Activated gamma-delta T cell (primary cell): ENCODE measurements around the gene ELFN2.
"Not testable (repeated sequence)": the region's sequence is repeated elsewhere in the genome, so short reads cannot be mapped to it uniquely, and the experiment has no call there.

ENCODE experiments used
- DNase-seq: peaks from one replicate; lab custom pipeline; 2025; lab: John Stamatoyannopoulos, UW

The ELFN2 gene

GRCh38 chr22:37410174-37411055, 16.9 kb downstream of the ELFN2 start:
- no peak for DNase-seq

- DNase-seq, result no peak
Observed at GRCh38 chr22:37409459-37410050, 17.7 kb downstream of the ELFN2 start.

- DNase-seq, result no peak
Observed at GRCh38 chr22:37409031-37409430, 18.2 kb downstream of the ELFN2 start.

- no peak for DNase-seq
Observed at GRCh38 chr22:37407856-37408255, 19.4 kb downstream of the ELFN2 start.

GRCh38 chr22:37406441-37407235, 20.6 kb downstream of the ELFN2 start:
- no peak for DNase-seq

- no peak for DNase-seq
Observed at GRCh38 chr22:37404091-37404490, 23.2 kb downstream of the ELFN2 start.

GRCh38 chr22:37403267-37403960, 23.9 kb downstream of the ELFN2 start:
- no peak for DNase-seq

GRCh38 chr22:37402184-37402506, 25.1 kb downstream of the ELFN2 start:
- no peak for DNase-seq

- DNase-seq, result no peak
Observed at GRCh38 chr22:37401401-37402183, 25.7 kb downstream of the ELFN2 start.

- no peak for DNase-seq
Observed at GRCh38 chr22:37400719-37401118, 26.6 kb downstream of the ELFN2 start.

GRCh38 chr22:37399457-37399856, 27.8 kb downstream of the ELFN2 start:
- not testable (repeated sequence) for DNase-seq

- DNase-seq, result no peak
Observed at GRCh38 chr22:37397226-37397625, 30.1 kb downstream of the ELFN2 start.

GRCh38 chr22:37396488-37397084, 30.7 kb downstream of the ELFN2 start:
- DNase-seq, result no peak

GRCh38 chr22:37394341-37394740, 32.9 kb downstream of the ELFN2 start:
- no peak for DNase-seq

- DNase-seq, result no peak
Observed at GRCh38 chr22:37393746-37394145, 33.5 kb downstream of the ELFN2 start.

- DNase-seq, result no peak
Observed at GRCh38 chr22:37392721-37393328, 34.5 kb downstream of the ELFN2 start.

GRCh38 chr22:37391702-37392101, 35.6 kb downstream of the ELFN2 start:
- no peak for DNase-seq

GRCh38 chr22:37390075-37390474, 37.2 kb downstream of the ELFN2 start:
- no peak for DNase-seq

- DNase-seq, result no peak
Observed at GRCh38 chr22:37388538-37388937, 38.7 kb downstream of the ELFN2 start.

GRCh38 chr22:37387793-37388192, 39.5 kb downstream of the ELFN2 start:
- DNase-seq, result no peak

- no peak for DNase-seq
Observed at GRCh38 chr22:37386441-37386840, 40.8 kb downstream of the ELFN2 start.
